Measurements from ENCODE around the gene FOXP1.

FOXP1 gene

DNA sequence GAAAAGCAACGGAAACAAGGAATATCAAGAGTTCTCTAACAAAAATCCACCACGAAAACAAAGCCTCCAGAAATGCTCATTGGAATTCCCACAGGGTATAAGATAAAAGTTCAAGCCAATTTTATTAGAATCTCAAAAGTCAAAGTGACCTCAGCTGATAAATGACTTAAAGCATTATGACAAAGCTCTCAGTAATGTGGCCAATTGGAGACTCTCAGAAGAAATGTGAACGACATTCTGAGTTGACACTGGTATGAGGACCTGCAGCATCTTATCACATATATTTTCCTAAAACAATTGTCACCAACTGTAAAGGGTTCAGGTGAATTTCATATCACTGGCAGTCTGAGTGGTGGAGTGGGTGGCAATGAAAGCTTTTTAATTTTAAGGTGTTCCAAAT lies 199.1 kb downstream of the FOXP1 start:
- in situ Hi-C loops (cut with MboI; ENCODE audit: low sequenced_read_pairs), result no loop called here

DNA sequence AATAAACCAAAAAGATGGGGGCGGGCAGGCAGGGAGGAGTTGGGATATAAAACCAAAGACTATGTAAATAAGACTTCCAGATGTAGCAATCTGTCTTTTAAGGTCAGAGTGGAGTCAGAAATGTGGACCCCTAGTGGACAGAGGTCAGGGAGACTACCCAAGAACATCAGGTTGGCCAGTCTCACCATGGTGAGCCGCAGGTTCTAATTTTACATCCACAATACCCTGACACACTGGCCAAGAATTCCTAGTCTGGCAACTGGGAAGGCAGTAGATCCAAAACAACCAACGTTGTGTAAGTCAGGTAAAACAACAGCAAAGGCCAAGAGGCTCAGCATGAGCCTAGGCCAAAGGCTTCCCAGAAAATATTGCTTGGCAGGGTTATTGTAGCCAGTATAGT lies 203.4 kb downstream of the FOXP1 start:
- in situ Hi-C loops (cut with MboI; ENCODE audit: low sequenced_read_pairs), result no loop called here

GRCh38 chr3:71378509-71378908 lies 205.0 kb downstream of the FOXP1 start:
- in situ Hi-C loops (cut with MboI; ENCODE audit: low sequenced_read_pairs), result no loop called here

DNA sequence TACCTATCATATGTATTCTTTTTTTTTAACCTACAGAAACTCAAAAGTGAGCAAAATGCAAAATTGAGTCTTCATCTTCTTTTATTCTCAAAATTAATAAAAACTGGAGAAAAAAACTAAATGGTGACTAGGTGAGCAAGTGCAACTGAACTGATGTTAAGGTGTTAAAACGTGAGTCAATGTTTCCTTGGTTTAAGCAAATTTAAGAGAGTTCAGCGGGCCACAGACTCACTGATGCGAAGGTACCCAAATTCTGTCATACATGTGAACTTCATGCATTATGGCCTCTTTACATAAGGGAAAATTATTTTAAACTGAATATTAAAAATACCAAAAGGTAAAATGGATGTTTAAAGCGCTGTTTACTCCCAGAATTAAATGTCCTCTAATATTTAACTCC lies 206.6 kb downstream of the FOXP1 start:
- in situ Hi-C loops (cut with MboI; ENCODE audit: low sequenced_read_pairs), result no loop called here

DNA sequence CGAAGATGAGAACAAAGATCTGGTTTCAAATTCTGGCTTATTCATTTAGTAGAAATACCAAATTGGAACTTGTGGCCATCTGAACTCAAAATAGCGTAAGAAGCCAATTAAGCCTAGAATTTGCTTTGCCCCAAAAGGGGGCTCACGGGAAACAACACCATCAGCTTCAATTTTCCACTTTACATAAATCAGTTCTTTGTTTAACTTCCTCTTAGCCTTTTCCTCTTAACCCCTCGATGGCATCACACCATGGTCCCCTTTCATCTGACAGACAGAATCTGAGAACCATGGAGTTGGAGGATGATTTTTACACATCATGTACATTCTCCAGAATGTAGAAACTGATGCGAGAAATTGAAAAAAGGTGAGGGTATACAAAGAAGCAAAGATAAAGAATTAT lies 207.0 kb downstream of the FOXP1 start:
- in situ Hi-C loops (cut with MboI; ENCODE audit: low sequenced_read_pairs), result no loop called here

DNA sequence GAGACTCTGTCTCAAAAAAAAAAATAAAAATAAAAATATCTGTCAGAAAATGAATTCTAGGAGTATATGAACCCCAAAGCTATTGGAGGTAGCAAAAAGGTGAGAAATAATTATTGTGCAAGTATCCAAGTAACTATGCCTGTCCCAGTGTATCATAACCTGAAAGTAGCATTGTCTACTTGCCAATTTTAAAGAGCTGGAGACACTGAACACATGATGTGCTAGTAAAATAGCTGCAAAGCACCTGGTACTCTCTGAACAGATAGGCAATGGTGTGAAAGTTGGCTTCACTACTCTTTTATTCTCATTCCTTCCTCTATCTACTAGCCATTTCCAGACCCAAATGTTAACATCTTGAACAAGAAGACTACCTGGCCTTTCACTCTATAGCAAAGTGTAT lies 208.9 kb downstream of the FOXP1 start:
- in situ Hi-C loops (cut with MboI; ENCODE audit: low sequenced_read_pairs), result no loop called here

DNA sequence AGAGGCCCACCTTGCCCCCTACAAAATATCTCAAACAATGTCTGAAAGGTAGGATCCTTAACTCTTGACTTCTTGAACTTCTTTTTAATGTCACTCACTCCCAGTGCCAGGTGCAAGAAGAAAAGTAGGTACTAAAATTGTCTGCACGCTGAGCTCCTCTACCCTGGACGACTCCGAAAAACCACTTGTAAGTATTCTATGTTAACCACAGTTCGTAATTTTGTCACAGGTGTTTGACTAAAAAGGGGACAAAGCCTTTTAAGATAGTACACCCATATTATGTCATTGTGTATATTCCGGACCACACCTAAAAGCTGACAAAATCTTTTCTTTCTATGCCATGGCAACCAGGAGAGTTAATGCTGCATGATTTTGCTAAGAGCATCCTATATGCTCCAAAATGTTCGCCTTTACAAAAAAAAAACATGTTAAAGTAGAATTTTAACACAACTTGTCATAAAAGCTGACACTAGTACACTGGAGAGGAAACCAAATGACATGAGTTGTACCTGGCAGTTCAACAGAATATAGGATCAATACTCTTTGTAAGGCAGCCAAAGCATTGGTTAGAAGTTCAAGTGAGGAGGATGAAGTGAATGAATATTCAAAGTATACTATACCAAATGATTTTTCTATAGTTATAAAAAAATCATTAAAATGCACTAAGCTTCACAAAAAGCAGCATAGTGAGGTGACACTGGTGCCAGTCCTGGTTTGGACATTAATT lies 210.5 kb downstream of the FOXP1 start:
- in situ Hi-C loops (cut with MboI; ENCODE audit: low sequenced_read_pairs), result no loop called here

DNA sequence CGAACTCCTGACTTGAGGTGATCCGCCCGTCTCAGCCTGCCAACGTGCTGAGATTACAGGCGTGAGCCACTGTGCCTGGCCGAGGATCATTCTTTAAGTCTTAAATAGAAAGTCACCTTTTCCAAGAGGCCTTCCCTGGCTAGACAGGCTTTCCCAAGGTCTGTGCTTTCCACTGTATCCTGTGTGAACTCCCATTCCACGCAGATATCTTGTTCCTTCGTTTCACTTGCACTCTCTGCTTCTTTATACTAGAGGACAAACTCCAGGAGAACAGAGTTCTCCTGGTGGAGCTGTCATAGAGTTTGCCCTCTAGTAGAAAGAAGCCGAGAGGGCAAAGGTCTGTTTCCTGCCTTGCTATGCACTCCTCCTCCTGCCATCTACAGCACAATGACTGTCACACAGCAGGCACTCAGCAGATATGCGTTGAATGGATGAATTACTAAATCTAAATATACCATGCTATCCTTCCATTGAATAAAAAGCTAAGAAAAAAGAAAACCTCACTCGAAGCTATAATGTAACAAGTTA lies 211.2 kb downstream of the FOXP1 start:
- in situ Hi-C loops (cut with MboI; ENCODE audit: low sequenced_read_pairs), result no loop called here

- in situ Hi-C loops (cut with MboI; ENCODE audit: low sequenced_read_pairs), result no loop called here
Observed at GRCh38 chr3:71371282-71371681, 212.2 kb downstream of the FOXP1 start.

DNA sequence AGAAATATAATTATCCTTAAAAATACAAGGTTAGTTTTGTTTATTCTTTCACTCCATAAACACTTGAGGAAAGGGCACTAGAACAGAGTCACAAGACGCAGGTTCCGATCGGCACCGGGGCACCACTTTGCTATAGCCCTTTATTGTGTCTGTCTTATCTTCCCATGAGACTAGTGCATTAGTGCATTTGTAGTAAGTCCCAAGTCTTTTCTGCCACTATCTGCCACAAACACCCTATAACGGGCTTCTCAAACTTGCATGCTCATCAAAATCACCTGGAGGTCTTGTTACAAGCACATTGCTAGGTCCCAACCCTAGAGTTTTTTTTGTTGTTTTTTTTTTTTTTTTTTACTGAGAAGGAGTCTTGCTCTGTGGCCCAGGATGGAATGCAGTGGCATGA lies 213.1 kb downstream of the FOXP1 start:
- in situ Hi-C loops (cut with MboI; ENCODE audit: low sequenced_read_pairs), result no loop called here

DNA sequence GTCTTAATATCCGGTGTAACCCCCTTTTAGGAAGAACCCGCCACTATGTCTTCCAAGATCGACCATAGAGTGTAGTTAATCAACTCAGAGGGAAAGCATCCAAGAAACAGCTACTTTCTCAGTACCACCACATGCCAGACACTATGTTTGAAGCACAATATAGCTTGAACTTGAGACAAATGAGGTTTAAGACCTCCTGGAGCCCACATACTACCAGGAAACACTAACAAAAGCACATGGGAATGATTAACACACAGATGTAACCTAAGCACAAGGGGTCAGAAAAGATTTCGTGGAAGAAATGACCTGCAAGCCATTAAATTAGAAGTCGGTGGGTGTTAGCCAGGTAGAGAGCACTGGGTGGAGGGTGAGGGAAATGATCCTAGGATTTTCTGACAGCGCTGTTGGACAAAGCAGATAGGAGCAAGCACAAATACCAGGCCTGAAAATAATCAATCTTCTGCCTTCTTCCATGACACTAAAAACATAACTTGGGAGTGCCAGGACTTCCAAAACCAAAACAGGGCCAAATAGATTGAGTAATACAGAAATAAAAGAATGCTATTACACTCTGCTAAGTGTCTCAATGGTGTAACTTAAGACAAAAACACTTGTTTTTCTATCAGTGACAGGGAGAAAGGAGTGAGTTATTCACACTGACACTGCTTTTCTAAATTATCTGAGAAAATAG lies 213.7 kb downstream of the FOXP1 start:
- in situ Hi-C loops (cut with MboI; ENCODE audit: low sequenced_read_pairs), result no loop called here

- in situ Hi-C loops (cut with MboI; ENCODE audit: low sequenced_read_pairs), result no loop called here
Observed at GRCh38 chr3:71366988-71367604, 216.4 kb downstream of the FOXP1 start.

- in situ Hi-C loops (cut with MboI; ENCODE audit: low sequenced_read_pairs), result no loop called here
Observed at GRCh38 chr3:71361334-71361890, 222.1 kb downstream of the FOXP1 start.

DNA sequence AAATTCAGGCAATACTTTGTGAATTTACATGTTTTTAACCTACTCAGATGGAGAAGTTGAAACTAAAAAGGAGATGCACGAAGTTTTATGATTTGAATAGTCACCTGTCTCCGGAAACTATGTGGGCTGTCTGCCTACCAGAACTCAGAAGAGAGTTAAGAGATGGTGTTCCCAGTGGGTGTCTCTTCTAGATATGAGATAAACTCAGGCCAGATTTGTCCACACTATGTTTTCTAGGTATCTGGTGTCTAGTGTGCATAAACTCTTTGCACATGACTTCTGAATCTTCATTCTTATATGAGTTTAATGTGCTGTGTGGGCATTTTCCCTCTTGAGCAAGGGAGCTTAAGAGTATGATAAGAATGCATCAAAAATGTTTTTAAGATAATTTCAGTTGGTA lies 222.8 kb downstream of the FOXP1 start:
- in situ Hi-C loops (cut with MboI; ENCODE audit: low sequenced_read_pairs), result no loop called here

- in situ Hi-C loops (cut with MboI; ENCODE audit: low sequenced_read_pairs), result no loop called here
Observed at GRCh38 chr3:71360180-71360579, 223.3 kb downstream of the FOXP1 start.

DNA sequence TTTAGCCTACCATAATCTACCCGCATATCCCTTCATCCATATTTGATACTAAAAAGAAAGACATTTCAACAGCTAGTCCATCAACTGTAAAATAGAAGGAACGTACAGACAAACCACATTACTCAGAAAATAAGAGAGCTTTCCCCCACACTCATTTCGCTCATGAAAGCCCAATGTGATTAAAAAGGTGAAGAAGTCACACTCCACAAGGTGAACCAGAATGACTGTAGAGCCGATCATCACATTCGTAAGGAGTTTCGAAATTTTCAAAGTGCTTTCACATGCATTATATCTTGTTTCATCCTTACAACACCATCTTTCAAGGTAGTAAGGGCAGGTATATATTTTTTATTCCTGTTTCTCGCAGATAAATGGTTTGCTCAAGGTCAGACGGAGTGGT lies 225.3 kb downstream of the FOXP1 start:
- in situ Hi-C loops (cut with MboI; ENCODE audit: low sequenced_read_pairs), result no loop called here

DNA sequence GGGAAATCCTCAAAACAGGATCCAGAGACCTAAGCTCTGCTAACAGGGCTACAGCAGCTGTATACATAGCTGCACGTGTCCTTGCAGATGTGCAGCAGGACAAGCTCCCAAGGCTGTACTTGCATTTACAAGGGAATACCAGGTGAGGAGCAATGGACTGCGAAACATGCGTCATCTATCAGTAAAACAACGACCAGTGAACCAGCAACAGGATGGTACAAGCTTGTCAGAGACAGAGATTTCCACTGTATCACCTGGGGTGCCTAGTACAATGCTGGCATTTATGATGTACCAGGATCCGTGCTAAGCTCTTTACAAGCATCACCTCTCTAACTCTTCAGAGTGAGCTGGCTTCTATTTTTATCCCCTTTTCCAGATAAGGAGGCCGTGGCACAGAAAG lies 227.3 kb downstream of the FOXP1 start:
- in situ Hi-C loops (cut with MboI; ENCODE audit: low sequenced_read_pairs), result no loop called here

DNA sequence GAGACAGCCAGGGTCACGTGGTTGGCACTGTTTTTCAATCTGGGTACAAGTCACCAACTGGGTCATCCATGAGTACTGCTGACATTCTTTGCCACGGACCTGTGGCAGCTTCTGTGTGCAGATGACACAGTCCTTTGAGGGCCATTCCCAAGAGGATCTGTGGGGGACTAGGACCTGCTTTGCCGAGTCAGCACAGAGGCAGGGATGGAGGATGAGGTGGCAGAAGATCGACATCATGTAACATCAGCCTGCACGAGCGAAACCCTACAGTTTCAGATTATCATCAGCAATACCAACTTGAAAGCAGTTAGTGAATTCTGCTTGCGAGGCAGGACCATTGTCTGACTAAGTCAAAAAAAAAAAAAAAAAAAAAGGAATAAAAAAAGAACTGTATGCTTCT lies 227.7 kb downstream of the FOXP1 start:
- in situ Hi-C loops (cut with MboI; ENCODE audit: low sequenced_read_pairs), result no loop called here

- in situ Hi-C loops (cut with MboI; ENCODE audit: low sequenced_read_pairs), result no loop called here
Observed at GRCh38 chr3:71355037-71355436, 228.5 kb downstream of the FOXP1 start.

DNA sequence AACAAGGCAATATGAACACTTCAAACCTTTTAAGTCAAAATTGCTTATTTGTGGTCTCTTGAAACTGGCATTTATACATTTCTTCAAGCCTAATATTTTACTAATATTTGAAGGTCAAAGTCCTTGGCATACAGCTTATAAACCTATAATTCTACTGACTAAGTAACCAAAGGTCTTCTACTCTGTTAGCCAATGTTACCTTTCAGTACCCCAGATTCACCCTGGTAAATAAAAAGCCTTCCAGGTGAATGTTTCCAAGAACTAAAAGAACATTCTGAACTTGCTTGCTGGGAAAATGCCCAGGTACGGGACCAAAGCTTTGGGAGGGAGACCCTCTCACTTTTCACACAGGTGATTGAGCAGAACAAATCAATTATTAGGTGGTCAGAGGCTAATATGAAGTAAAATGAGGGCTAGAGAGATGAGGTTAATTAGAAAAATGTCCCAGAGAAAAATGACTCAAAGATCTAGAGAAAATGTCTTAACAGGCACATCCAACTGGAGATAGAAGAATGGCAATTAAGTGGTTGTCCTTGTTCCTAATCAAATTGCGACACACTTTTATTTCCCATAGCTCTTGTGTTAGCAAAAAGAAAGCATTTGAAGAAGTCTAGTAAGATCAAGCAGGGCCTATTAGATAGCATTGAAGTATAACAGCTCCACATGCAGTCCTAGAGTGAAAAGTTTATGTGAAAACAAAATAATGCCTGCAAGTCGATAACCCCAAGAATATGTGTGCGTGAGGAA lies 232.0 kb downstream of the FOXP1 start:
- in situ Hi-C loops (cut with MboI; ENCODE audit: low sequenced_read_pairs), result no loop called here

GRCh38 chr3:71350998-71351397 lies 232.5 kb downstream of the FOXP1 start:
- in situ Hi-C loops (cut with MboI; ENCODE audit: low sequenced_read_pairs), result no loop called here
